HepG2 (cell line): ENCODE results near the gene ATP2B2.

Experiments
- FOSL1 ChIP-seq: sonication (generic); formaldehyde crosslinking; IDR thresholded peaks from 2 replicates; pipeline ENCODE4 v1.9.0; 2021; ENCODE audit warnings: missing genetic modification reagents, borderline replicate concordance
- FOXK2 ChIP-seq: fragments of 450-650 bp; IDR thresholded peaks from 2 replicates; pipeline ENCODE4 v1.6.1; 2016
- HINFP ChIP-seq: sonication (generic); formaldehyde crosslinking; IDR thresholded peaks from 2 replicates; pipeline ENCODE4 v1.4.0; 2020; ENCODE audit warnings: low read depth, mild to moderate bottlenecking, missing genetic modification reagents
- NFE2L1 ChIP-seq: sonication (generic); formaldehyde crosslinking; IDR thresholded peaks from 2 replicates; pipeline ENCODE4 v1.4.0; 2020; ENCODE audit warnings: missing genetic modification reagents, mild to moderate bottlenecking, borderline replicate concordance
- NPAS2 ChIP-seq: sonication (generic); formaldehyde crosslinking; IDR thresholded peaks from 2 replicates; pipeline ENCODE4 v1.8.0; 2022; ENCODE audit warnings: mild to moderate bottlenecking, missing genetic modification reagents, borderline replicate concordance
- SCMH1 ChIP-seq: sonication (generic); formaldehyde crosslinking; IDR thresholded peaks from 2 replicates; pipeline ENCODE4 v1.9.0; 2021; ENCODE audit warnings: missing genetic modification reagents, mild to moderate bottlenecking, borderline replicate concordance
- SMAD1 ChIP-seq: sonication (generic); formaldehyde crosslinking; IDR thresholded peaks from 2 replicates; pipeline ENCODE4 v1.4.0; 2020; ENCODE audit warnings: missing genetic modification reagents, low read depth, mild to moderate bottlenecking, borderline replicate concordance
- ZNF607 ChIP-seq: sonication (generic); formaldehyde crosslinking; IDR thresholded peaks from 2 replicates; pipeline ENCODE4 v1.5.1; 2020; ENCODE audit warnings: missing genetic modification reagents, mild to moderate bottlenecking, borderline replicate concordance
- ZNF737 ChIP-seq: sonication (generic); formaldehyde crosslinking; IDR thresholded peaks from 2 replicates; pipeline ENCODE4 v1.5.0; 2020; ENCODE audit warnings: missing genetic modification reagents, mild to moderate bottlenecking, borderline replicate concordance
- ZNF780A ChIP-seq: sonication (generic); formaldehyde crosslinking; IDR thresholded peaks from 2 replicates; pipeline ENCODE4 v1.8.0; 2022; ENCODE audit warnings: mild to moderate bottlenecking, missing genetic modification reagents, moderate library complexity
- ZNF878 ChIP-seq: sonication (generic); formaldehyde crosslinking; IDR thresholded peaks from 2 replicates; pipeline ENCODE4 v1.8.1; 2023; ENCODE audit warnings: mild to moderate bottlenecking, missing genetic modification reagents, moderate library complexity
- TF ChIP-seq, protein P1 (sequence below): sonication (generic); formaldehyde crosslinking; IDR thresholded peaks from 2 replicates; pipeline ENCODE4 v1.4.0; 2020; ENCODE audit warnings: missing genetic modification reagents

- TF ChIP-seq FOXK2 (no peak), SCMH1 (no peak), ZNF780A (CRISPR knock-in tag) (no peak), NFE2L1 (no peak), NPAS2 (CRISPR knock-in tag) (no peak), ZNF878 (CRISPR knock-in tag) (no peak), HINFP (CRISPR knock-in tag) (no peak), FOSL1 (no peak), ZNF737 (CRISPR knock-in tag) (no peak), SMAD1 (CRISPR knock-in tag) (no peak), ZNF607 (CRISPR knock-in tag) (no peak)
- TF ChIP-seq, protein P1, sequence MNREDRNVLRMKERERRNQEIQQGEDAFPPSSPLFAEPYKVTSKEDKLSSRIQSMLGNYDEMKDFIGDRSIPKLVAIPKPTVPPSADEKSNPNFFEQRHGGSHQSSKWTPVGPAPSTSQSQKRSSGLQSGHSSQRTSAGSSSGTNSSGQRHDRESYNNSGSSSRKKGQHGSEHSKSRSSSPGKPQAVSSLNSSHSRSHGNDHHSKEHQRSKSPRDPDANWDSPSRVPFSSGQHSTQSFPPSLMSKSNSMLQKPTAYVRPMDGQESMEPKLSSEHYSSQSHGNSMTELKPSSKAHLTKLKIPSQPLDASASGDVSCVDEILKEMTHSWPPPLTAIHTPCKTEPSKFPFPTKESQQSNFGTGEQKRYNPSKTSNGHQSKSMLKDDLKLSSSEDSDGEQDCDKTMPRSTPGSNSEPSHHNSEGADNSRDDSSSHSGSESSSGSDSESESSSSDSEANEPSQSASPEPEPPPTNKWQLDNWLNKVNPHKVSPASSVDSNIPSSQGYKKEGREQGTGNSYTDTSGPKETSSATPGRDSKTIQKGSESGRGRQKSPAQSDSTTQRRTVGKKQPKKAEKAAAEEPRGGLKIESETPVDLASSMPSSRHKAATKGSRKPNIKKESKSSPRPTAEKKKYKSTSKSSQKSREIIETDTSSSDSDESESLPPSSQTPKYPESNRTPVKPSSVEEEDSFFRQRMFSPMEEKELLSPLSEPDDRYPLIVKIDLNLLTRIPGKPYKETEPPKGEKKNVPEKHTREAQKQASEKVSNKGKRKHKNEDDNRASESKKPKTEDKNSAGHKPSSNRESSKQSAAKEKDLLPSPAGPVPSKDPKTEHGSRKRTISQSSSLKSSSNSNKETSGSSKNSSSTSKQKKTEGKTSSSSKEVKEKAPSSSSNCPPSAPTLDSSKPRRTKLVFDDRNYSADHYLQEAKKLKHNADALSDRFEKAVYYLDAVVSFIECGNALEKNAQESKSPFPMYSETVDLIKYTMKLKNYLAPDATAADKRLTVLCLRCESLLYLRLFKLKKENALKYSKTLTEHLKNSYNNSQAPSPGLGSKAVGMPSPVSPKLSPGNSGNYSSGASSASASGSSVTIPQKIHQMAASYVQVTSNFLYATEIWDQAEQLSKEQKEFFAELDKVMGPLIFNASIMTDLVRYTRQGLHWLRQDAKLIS: no peak
These were observed 202.3 kb downstream of the ATP2B2 start for GRCh38 chr3:10303105-10303504.
